NCI-H1048 (cell line): ENCODE data around the gene APRT.
"Not testable (repeated sequence)": the region's sequence is repeated elsewhere in the genome, so short reads cannot be mapped to it uniquely, and the experiment has no call there.

Experiments used
- DNase-seq: peaks from one replicate; lab custom pipeline; 2025; lab: John Stamatoyannopoulos, UW

Gene APRT

GRCh38 chr16:88772871-88773811 lies 38.6 kb downstream of the APRT start:
- no peak for DNase-seq

- DNase-seq = not testable (repeated sequence)
Observed at GRCh38 chr16:88771781-88772180, 39.9 kb downstream of the APRT start.

- DNase-seq = no peak
Observed at GRCh38 chr16:88771294-88771772, 40.4 kb downstream of the APRT start.

- DNase-seq = no peak
Observed at GRCh38 chr16:88770461-88771293, 41.1 kb downstream of the APRT start.

- DNase-seq = no peak
Observed at GRCh38 chr16:88769617-88770460, 41.9 kb downstream of the APRT start.

- no peak for DNase-seq
Observed at GRCh38 chr16:88768071-88768783, 43.5 kb downstream of the APRT start.

GRCh38 chr16:88767546-88768070 lies 44.1 kb downstream of the APRT start:
- DNase-seq = no peak

- DNase-seq = no peak
Observed at GRCh38 chr16:88766975-88767374, 44.8 kb downstream of the APRT start.

GRCh38 chr16:88764913-88765349 lies 46.8 kb downstream of the APRT start:
- no peak for DNase-seq

GRCh38 chr16:88764080-88764479 lies 47.6 kb downstream of the APRT start:
- no peak for DNase-seq

GRCh38 chr16:88763502-88764053 lies 48.1 kb downstream of the APRT start:
- no peak for DNase-seq

- no peak for DNase-seq
Observed at GRCh38 chr16:88762941-88763340, 48.8 kb downstream of the APRT start.

- no peak for DNase-seq
Observed at GRCh38 chr16:88762258-88762870, 49.4 kb downstream of the APRT start.

- no peak for DNase-seq
Observed at GRCh38 chr16:88761830-88762229, 49.9 kb downstream of the APRT start.

- no peak for DNase-seq
Observed at GRCh38 chr16:88761143-88761534, 50.6 kb downstream of the APRT start.

- no peak for DNase-seq
Observed at GRCh38 chr16:88760424-88761142, 51.1 kb downstream of the APRT start.

GRCh38 chr16:88759976-88760350 lies 51.8 kb downstream of the APRT start:
- no peak for DNase-seq
